Neural cell (in vitro differentiated cells): Measurements from ENCODE around the gene CLN6. TPM values are rescaled to one million over a fixed set of nuclear protein-coding genes. Genes with fewer than 3 reads are reported as not detected.

Experiments
- H2AFZ ChIP-seq: fragments of 200-600, 300-800 bp; sonication (generic), shearing (Covaris generic); 2 replicates; pipeline ENCODE4 v1.6.0; 2014; ENCODE audit warnings: low read depth, mild to moderate bottlenecking, antibody characterized with exemption, low read length, moderate library complexity
- H3F3A ChIP-seq: fragments of 200-600 bp; shearing (Covaris generic); 2 replicates; pipeline ENCODE4 v1.6.1; 2016; ENCODE audit warnings: mild to moderate bottlenecking, moderate library complexity, mixed read lengths, antibody characterized with exemption, low read length; ENCODE audit not compliant: insufficient read depth, poor library complexity, severe bottlenecking
- H3K27ac ChIP-seq: fragments of 200-600, 300-800 bp; sonication (generic), shearing (Covaris generic); 2 replicates; pipeline ENCODE4 v1.5.1; 2014; ENCODE audit warnings: mild to moderate bottlenecking, low read length, moderate library complexity
- H3K27me3 ChIP-seq: fragments of 300-800, 200-600 bp; sonication (generic), shearing (Covaris generic); 2 replicates; pipeline ENCODE4 v1.6.0; 2014; ENCODE audit warnings: mild to moderate bottlenecking, low read depth, low read length, moderate library complexity; ENCODE audit not compliant: insufficient read depth
- H3K36me3 ChIP-seq: fragments of 300-800, 200-600 bp; sonication (generic), shearing (Covaris generic); 2 replicates; pipeline ENCODE4 v1.5.1; 2014; ENCODE audit warnings: mild to moderate bottlenecking, antibody characterized with exemption, low read length, moderate library complexity; ENCODE audit not compliant: insufficient read depth
- H3K4me2 ChIP-seq: fragments of 300-800, 200-600 bp; sonication (generic), shearing (Covaris generic); 2 replicates; pipeline ENCODE4 v1.6.0; 2014; ENCODE audit warnings: mild to moderate bottlenecking, low read length
- H3K4me3 ChIP-seq: fragments of 300-800, 200-600 bp; sonication (generic), shearing (Covaris generic); 2 replicates; pipeline ENCODE4 v1.5.1; 2014; ENCODE audit warnings: mild to moderate bottlenecking, low read length, moderate library complexity
- H3K79me2 ChIP-seq: fragments of 200-600 bp; shearing (Covaris generic); replicated peaks from 2 replicates; pipeline ENCODE4 v1.6.0; 2014; ENCODE audit warnings: mild to moderate bottlenecking, low read length, moderate library complexity; ENCODE audit not compliant: insufficient read depth
- H3K9ac ChIP-seq: fragments of 300-800, 200-600 bp; sonication (generic), shearing (Covaris generic); 2 replicates; pipeline ENCODE4 v1.6.1; 2016; ENCODE audit warnings: mild to moderate bottlenecking, low read length, mixed read lengths
- H3K9me2 ChIP-seq: fragments of 200-600 bp; shearing (Covaris generic); 2 replicates; pipeline ENCODE4 v1.6.1; 2016; ENCODE audit warnings: mild to moderate bottlenecking, low read length, mixed read lengths; ENCODE audit not compliant: insufficient read depth
- H3K9me3 ChIP-seq: fragments of 200-600, 300-800 bp; sonication (generic), shearing (Covaris generic); 2 replicates; pipeline ENCODE4 v1.6.1; 2016; ENCODE audit warnings: mild to moderate bottlenecking, mixed run types, low read length, moderate library complexity, mixed read lengths
- H4K20me1 ChIP-seq: fragments of 200-600 bp; shearing (Covaris generic); 2 replicates; pipeline ENCODE4 v1.6.1; 2016; ENCODE audit warnings: mild to moderate bottlenecking, mixed run types; ENCODE audit not compliant: insufficient read depth
- EP300 ChIP-seq: fragments of 450-650 bp; conservative IDR thresholded peaks from 2 replicates; pipeline ENCODE4 v1.6.1; 2014; ENCODE audit warnings: antibody characterized with exemption, mild to moderate bottlenecking, moderate library complexity; ENCODE audit not compliant: poor library complexity, severe bottlenecking
- EZH2 ChIP-seq: fragments of 200-600, 300-800 bp; shearing (Covaris generic), sonication (generic); IDR thresholded peaks from 2 replicates; pipeline ENCODE4 v1.6.1; 2014; ENCODE audit warnings: antibody characterized with exemption, low read length, borderline replicate concordance, mild to moderate bottlenecking; ENCODE audit not compliant: insufficient read depth, poor library complexity, severe bottlenecking
- MXI1 ChIP-seq: fragments of 450-650 bp; conservative IDR thresholded peaks from 2 replicates; pipeline ENCODE4 v1.6.1; 2014; ENCODE audit warnings: antibody characterized with exemption, mild to moderate bottlenecking; ENCODE audit not compliant: poor library complexity, severe bottlenecking
- POLR2AphosphoS5 ChIP-seq: IDR thresholded peaks from 2 replicates; pipeline ENCODE4 v1.6.1; 2012
- RAD21 ChIP-seq: fragments of 450-650 bp; conservative IDR thresholded peaks from 2 replicates; pipeline ENCODE4 v1.6.1; 2014; ENCODE audit warnings: antibody characterized with exemption, mild to moderate bottlenecking, moderate library complexity
- SMC3 ChIP-seq: fragments of 450-650 bp; conservative IDR thresholded peaks from 2 replicates; pipeline ENCODE4 v1.6.1; 2014; ENCODE audit warnings: antibody characterized with exemption, mild to moderate bottlenecking, moderate library complexity; ENCODE audit not compliant: poor library complexity
- TAF1 ChIP-seq: IDR thresholded peaks from 2 replicates; pipeline ENCODE4 v1.6.1; 2012; ENCODE audit warnings: low read depth
- polyA minus RNA-seq: library from RNA; depleted of rRNA, polyadenylated mRNA; stranded (reverse); fragments of >200 nt; gene quantifications from 2 replicates; pipeline ENCODE4 v1.2.3, GENCODE V29; 2014
- polyA plus RNA-seq: library from polyadenylated mRNA; depleted of rRNA; stranded (reverse); fragments of >200 nt; gene quantifications from 2 replicates; pipeline ENCODE4 v1.2.3, GENCODE V29; 2014
- TF ChIP-seq, protein P1 (sequence below): IDR thresholded peaks from 2 replicates; pipeline ENCODE4 v1.6.1; 2012; ENCODE audit warnings: borderline replicate concordance
- TF ChIP-seq, protein P2 (sequence below): fragments of 450-650 bp; IDR thresholded peaks from 2 replicates; pipeline ENCODE4 v1.5.1; 2014; ENCODE audit warnings: antibody characterized with exemption, mild to moderate bottlenecking, moderate library complexity; ENCODE audit not compliant: poor library complexity, severe bottlenecking

Gene CLN6
- polyA plus RNA-seq = 4.2 and 4.9 TPM in 2 replicates
- polyA minus RNA-seq = 3.5 and 6.1 TPM in 2 replicates

DNA sequence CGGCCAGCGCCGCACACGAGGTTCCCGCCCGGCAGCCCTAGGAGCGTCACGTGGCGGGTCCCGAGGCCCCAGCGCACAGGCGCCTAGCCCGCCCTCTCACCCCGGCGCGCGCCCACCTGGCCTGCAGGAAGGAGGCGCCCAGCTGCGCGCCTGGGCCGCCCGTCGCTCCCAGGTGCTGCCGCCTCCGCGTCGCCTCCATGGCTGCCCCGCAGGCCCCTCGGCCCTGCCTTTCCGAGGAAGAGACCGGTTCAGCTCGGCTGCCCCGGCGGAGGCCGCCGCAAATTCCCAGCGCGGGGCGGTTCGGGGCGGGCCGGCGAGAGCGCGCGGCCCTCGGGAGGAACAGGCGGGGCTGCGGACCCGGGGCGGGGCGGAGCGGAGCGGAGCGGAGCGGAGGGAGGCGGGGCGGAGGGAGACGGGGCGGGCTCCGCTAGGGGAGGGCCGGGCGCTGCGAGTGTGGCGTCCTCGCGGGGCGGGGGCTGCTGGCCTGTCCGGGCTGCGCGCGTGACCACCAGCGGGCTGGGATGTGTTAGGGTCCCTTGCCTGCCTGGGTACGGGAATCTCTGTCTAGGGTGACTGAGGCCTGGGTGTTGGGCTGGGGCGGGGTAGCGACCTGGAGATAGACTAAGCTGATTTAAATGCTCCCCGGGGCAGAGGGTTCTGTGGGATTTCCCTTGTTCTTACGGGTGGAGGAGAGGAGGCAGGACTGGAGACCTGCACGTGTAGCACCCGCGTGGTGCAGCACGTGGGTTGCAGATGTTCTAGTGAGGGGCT is at the start of gene CLN6:
Gene CLN6, minus strand, starts transcription at position 343 of the 771 bp plus-strand sequence. Its CDS starts 144 bp downstream, at position 199.
- no peaks in the 10 kb centered on the region for H4K20me1 ChIP-seq
- H3K27me3 ChIP-seq = no peaks in the 10 kb centered on the region
- no peaks in the 10 kb centered on the region for H3K9me3 ChIP-seq
- no peaks in the 10 kb centered on the region for H3K36me3 ChIP-seq
- peak within 1 kb of the TSS; percentile 72 for H3K9ac ChIP-seq
- H3K9me2 ChIP-seq = no peaks in the 10 kb centered on the region
- no peak within 1 kb of the TSS for H3K27ac ChIP-seq
- TF ChIP-seq MXI1 (peak; percentile 96), EZH2 (no peak), EP300 (no peak), POLR2AphosphoS5 (peak; percentile 26), SMC3 (no peak), TAF1 (no peak), RAD21 (no peak)
- TF ChIP-seq, protein P1, sequence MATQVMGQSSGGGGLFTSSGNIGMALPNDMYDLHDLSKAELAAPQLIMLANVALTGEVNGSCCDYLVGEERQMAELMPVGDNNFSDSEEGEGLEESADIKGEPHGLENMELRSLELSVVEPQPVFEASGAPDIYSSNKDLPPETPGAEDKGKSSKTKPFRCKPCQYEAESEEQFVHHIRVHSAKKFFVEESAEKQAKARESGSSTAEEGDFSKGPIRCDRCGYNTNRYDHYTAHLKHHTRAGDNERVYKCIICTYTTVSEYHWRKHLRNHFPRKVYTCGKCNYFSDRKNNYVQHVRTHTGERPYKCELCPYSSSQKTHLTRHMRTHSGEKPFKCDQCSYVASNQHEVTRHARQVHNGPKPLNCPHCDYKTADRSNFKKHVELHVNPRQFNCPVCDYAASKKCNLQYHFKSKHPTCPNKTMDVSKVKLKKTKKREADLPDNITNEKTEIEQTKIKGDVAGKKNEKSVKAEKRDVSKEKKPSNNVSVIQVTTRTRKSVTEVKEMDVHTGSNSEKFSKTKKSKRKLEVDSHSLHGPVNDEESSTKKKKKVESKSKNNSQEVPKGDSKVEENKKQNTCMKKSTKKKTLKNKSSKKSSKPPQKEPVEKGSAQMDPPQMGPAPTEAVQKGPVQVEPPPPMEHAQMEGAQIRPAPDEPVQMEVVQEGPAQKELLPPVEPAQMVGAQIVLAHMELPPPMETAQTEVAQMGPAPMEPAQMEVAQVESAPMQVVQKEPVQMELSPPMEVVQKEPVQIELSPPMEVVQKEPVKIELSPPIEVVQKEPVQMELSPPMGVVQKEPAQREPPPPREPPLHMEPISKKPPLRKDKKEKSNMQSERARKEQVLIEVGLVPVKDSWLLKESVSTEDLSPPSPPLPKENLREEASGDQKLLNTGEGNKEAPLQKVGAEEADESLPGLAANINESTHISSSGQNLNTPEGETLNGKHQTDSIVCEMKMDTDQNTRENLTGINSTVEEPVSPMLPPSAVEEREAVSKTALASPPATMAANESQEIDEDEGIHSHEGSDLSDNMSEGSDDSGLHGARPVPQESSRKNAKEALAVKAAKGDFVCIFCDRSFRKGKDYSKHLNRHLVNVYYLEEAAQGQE = no peak
- TF ChIP-seq, protein P2, sequence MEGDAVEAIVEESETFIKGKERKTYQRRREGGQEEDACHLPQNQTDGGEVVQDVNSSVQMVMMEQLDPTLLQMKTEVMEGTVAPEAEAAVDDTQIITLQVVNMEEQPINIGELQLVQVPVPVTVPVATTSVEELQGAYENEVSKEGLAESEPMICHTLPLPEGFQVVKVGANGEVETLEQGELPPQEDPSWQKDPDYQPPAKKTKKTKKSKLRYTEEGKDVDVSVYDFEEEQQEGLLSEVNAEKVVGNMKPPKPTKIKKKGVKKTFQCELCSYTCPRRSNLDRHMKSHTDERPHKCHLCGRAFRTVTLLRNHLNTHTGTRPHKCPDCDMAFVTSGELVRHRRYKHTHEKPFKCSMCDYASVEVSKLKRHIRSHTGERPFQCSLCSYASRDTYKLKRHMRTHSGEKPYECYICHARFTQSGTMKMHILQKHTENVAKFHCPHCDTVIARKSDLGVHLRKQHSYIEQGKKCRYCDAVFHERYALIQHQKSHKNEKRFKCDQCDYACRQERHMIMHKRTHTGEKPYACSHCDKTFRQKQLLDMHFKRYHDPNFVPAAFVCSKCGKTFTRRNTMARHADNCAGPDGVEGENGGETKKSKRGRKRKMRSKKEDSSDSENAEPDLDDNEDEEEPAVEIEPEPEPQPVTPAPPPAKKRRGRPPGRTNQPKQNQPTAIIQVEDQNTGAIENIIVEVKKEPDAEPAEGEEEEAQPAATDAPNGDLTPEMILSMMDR = no peak
- peak within 1 kb of the TSS; percentile 85 for H2AFZ ChIP-seq
- H3K79me2 ChIP-seq = no peaks in the 10 kb centered on the region
- H3K4me3 ChIP-seq = peak within 1 kb of the TSS; percentile 85
- H3F3A ChIP-seq = no peaks in the 10 kb centered on the region
- H3K4me2 ChIP-seq = peak within 1 kb of the TSS; percentile 73

DNA sequence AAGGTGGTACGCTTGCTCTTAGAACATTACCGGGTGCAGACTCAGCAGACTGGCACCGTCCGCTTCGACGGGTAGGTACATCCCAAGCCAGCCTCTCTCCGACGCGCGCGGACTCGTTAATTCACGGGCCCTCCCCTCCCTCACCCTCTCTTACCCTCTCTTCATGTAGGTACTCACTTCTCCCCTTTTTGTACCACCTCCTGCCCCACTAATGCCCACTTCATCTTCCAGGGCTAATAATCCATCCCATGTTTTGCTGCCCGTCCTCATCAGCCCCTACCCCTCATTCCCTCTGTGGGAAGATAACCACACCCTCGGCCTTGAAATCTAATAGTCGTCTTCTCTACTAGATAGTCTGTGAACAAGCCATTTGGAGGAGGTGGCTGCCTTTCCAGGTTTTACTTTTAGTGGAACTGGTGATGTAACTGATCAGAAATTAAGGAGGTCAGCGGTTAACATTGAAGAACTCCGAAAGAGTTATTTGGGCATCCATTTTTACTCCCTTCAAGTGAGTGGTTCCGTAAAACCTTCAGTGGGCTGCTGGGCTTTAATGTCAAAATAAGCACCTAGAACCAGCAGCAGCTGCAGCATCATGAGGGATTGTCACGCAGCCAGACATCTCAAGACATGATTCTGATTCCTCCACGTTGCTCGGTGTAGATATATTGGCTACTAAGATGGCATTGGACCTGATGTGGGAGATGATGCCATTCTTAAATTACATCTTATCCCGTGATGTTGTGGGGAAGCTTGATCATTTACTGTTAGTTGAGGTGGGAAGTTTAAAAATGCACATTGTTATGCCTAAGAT is 49.3 kb upstream of the CLN6 start:
- Histone ChIP-seq H3F3A (peaks cover 4% of the 10 kb centered on the region), H3K27me3 (no peaks in the 10 kb centered on the region), H4K20me1 (no peaks in the 10 kb centered on the region), H3K36me3 (no peaks in the 10 kb centered on the region), H3K27ac (peak overlapping the region; percentile 96), H3K4me2 (peak overlapping the region; percentile 72), H3K79me2 (peaks cover 53% of the 10 kb centered on the region), H3K9ac (peak overlapping the region; percentile 96), H3K9me2 (no peaks in the 10 kb centered on the region), H3K4me3 (peak overlapping the region; percentile 90), H2AFZ (peak overlapping the region; percentile 97), H3K9me3 (no peaks in the 10 kb centered on the region)
- TF ChIP-seq, protein P1 = no peak
- peak; percentile 24 for TF ChIP-seq TAF1
